ENCODE results near the gene IPO11. TPM values are rescaled to one million over a fixed set of nuclear protein-coding genes. Genes with fewer than 3 reads are reported as not detected.

Gene IPO11
- total RNA-seq, 1 donor from 2014 or later, result 20.2 TPM

GRCh38 chr5:62486672-62487071 lies 74.1 kb downstream of the IPO11 start:
- Mint-ChIP-seq H3K36me3 (ENCODE audit: low read depth) (peaks cover 6% of the 10 kb centered on the region), H3K4me3 (ENCODE audit: unreplicated experiment) (no peak overlapping the region)
- TF ChIP-seq CTCF (IDR thresholded peaks at IDR 0.05), result no peak

GRCh38 chr5:62488531-62488930 lies 76.0 kb downstream of the IPO11 start:
- Mint-ChIP-seq H3K4me1 (ENCODE audit: low read depth) (peaks cover 6% of the 10 kb centered on the region), H3K36me3 (ENCODE audit: low read depth) (peaks cover 6% of the 10 kb centered on the region), H3K27ac (ENCODE audit: unreplicated experiment) (no peak overlapping the region), H3K9me3 (ENCODE audit: low read depth) (no peaks in the 10 kb centered on the region), H3K4me3 (ENCODE audit: unreplicated experiment) (no peak overlapping the region), H3K27me3 (ENCODE audit: low read depth) (no peaks in the 10 kb centered on the region)
- no peak for DNase-seq (ENCODE audit: low spot score)
- no peak for TF ChIP-seq CTCF (IDR thresholded peaks at IDR 0.05)

More at GRCh38 chr5:62486672-62487071, 74.1 kb downstream of the IPO11 start:
- H3K27me3 Mint-ChIP-seq (ENCODE audit: low read depth), result no peaks in the 10 kb centered on the region
- H3K27ac Mint-ChIP-seq (ENCODE audit: unreplicated experiment), result no peak overlapping the region
- no peaks in the 10 kb centered on the region for H3K9me3 Mint-ChIP-seq (ENCODE audit: low read depth)
- no peak for DNase-seq (ENCODE audit: low spot score)
- H3K4me1 Mint-ChIP-seq (ENCODE audit: low read depth), result peaks cover 8% of the 10 kb centered on the region

GRCh38 chr5:62489471-62489870 lies 76.9 kb downstream of the IPO11 start:
- Mint-ChIP-seq H3K4me1 (ENCODE audit: low read depth) (peaks cover 6% of the 10 kb centered on the region), H3K27ac (ENCODE audit: unreplicated experiment) (no peak overlapping the region), H3K4me3 (ENCODE audit: unreplicated experiment) (no peak overlapping the region), H3K27me3 (ENCODE audit: low read depth) (no peaks in the 10 kb centered on the region), H3K9me3 (ENCODE audit: low read depth) (no peaks in the 10 kb centered on the region), H3K36me3 (ENCODE audit: low read depth) (peaks cover 4% of the 10 kb centered on the region)
- no peak for DNase-seq (ENCODE audit: low spot score)
- no peak for TF ChIP-seq CTCF (IDR thresholded peaks at IDR 0.05)

GRCh38 chr5:62494772-62495171 lies 82.2 kb downstream of the IPO11 start:
- Mint-ChIP-seq H3K4me1 (ENCODE audit: low read depth) (no peaks in the 10 kb centered on the region), H3K27ac (ENCODE audit: unreplicated experiment) (no peak overlapping the region), H3K9me3 (ENCODE audit: low read depth) (no peaks in the 10 kb centered on the region), H3K4me3 (ENCODE audit: unreplicated experiment) (no peak overlapping the region), H3K36me3 (ENCODE audit: low read depth) (peaks cover 4% of the 10 kb centered on the region), H3K27me3 (ENCODE audit: low read depth) (no peaks in the 10 kb centered on the region)
- DNase-seq (ENCODE audit: low spot score), result no peak
- no peak for TF ChIP-seq CTCF (IDR thresholded peaks at IDR 0.05)

- Mint-ChIP-seq H3K4me1 (ENCODE audit: low read depth) (no peaks in the 10 kb centered on the region), H3K9me3 (ENCODE audit: low read depth) (no peaks in the 10 kb centered on the region), H3K27ac (ENCODE audit: unreplicated experiment) (no peak overlapping the region), H3K36me3 (ENCODE audit: low read depth) (peaks cover 3% of the 10 kb centered on the region), H3K27me3 (ENCODE audit: low read depth) (no peaks in the 10 kb centered on the region), H3K4me3 (ENCODE audit: unreplicated experiment) (no peak overlapping the region)
- no peak for TF ChIP-seq CTCF (IDR thresholded peaks at IDR 0.05)
- no peak for DNase-seq (ENCODE audit: low spot score)
These were observed 84.3 kb downstream of the IPO11 start for GRCh38 chr5:62496876-62497275.

Measured in chondrocyte (in vitro differentiated cells).